Stimulated activated CD8-positive, alpha-beta memory T cell treated with anti-CD3 and anti-CD28 coated beads, Interleukin-4, amount 100 ng/mL, for 48 hours (primary cell): ENCODE data around the gene WSCD1.

Source experiments
- DNase-seq: peaks from one replicate; pipeline ENCODE4 v3.0.0-alpha.2; 2020

Gene WSCD1

GRCh38 chr17:6163612-6164333, 93.6 kb downstream of the WSCD1 start:
- no peak for DNase-seq

DNA sequence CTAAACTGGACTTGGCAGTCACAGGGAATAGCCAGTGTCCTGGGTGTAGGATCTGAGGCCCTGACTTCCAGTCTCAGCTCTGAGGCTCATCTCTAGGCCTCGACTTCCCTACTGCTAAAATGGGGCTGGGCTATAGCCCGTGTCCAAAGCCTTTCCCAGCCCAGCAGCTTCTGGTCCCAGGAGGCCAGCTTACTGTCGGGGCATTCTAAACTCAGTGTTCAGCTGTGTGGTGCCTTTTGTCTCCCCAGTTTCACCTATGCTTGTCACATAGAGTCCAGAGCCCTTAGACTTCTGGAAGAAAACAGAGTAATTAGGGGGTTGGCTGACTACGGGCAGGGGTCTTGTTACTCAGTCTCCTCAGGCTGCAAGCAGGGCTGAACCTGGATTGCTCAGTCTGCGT, 94.8 kb downstream of the WSCD1 start:
- no peak for DNase-seq

DNA sequence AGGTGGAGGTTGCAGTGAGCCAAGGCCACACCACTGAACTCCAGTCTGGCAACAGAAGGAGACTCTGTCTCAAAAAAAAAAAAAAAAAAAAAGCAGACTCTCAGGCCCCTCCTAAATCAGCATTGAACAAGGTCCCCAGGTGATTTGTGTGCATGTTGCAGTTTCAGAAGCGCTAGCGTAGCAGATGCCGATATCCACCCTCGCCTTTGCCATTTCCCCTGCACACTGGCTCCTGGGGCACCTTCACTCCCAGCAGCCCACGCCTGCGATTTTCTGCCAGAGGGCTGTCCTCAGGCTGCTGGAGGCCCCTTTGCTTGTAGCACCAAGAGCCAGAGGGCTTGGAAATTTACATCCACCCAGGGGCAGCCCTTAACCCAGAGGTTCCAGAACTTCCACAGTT, 95.6 kb downstream of the WSCD1 start:
- DNase-seq = no peak

DNA sequence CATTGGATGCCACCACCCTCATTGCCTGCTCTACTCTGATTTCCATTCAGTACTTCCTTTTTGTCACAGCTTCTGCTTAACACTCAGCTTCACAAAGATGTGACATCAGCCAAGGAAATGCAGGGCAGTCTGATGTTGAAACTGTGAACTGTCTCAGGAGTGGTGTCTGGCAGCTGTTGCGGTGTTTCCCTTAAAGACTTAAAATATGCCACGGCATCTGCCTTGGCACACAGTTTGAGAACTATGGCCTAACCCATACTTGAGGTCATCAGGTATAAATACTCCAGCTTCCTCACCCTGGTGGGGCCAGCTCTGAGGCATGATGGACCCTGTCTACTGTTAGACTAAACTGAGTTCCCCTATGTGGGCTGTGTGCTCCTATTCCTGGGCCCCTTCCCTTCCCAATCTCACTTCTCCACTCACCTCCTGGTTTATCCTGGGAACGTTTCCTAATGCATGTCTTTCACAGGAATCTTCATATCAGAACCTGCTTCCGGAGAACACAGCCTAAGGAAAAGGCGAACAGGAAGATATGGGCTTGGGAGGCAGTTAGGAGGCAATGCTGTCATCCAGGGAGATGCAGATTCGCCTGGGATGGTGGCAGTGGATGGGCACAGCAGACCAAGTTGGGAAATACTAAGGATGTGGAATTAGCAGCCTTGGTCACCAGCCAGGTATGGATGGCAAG, 96.5 kb downstream of the WSCD1 start:
- DNase-seq = no peak

DNA sequence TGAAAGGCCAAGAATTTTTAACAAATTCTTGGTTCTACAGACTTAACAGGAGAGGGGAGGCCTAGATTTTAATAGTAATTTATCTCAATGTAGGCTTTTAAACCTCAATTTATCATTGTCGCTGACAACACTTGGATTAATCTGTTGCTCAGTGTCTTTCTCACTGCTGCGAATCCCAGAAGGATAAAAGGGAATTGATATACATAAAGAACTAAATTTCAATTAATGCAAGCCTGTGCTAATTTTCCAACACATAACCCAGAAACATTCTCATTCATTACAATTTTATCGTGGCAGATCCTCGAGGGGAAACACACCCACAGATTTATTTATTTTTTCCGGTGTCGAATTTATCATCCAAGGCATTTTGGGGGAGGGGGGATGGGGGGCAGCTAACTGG, 98.1 kb downstream of the WSCD1 start:
- DNase-seq = no peak

GRCh38 chr17:6170349-6170748, 100.2 kb downstream of the WSCD1 start:
- no peak for DNase-seq

DNA sequence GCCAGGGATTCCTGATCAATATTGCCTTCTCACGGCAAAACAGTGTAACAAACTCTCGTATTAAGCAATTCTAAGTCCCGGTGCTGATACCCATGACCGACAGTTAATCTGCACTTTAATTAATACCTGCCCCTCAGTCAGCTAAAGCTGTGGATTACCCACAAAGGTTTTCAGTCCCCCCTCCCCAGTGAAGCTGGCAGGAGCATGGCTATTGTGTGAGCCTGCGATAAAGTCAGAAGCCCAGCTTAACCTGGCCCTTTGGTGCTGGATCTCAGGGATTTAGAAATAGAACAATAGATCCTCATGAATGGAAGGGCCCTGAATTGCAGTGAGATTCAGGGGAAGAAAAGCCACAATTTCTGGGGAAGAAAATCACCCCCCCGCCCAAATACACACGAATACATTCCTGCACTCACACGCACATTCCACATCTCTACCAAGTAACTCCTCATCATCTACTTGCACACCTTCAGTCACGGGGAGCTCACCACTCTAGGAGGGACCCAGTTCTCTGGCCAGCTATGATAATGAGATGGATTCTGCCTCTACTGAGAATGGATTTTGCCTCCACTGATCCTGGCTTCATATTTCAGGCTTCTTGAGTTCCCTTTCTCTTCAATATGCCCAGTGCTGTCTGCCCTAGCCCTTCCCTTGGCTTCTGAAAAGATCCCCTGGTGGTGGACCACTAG, 102.6 kb downstream of the WSCD1 start:
- DNase-seq = no peak

DNA sequence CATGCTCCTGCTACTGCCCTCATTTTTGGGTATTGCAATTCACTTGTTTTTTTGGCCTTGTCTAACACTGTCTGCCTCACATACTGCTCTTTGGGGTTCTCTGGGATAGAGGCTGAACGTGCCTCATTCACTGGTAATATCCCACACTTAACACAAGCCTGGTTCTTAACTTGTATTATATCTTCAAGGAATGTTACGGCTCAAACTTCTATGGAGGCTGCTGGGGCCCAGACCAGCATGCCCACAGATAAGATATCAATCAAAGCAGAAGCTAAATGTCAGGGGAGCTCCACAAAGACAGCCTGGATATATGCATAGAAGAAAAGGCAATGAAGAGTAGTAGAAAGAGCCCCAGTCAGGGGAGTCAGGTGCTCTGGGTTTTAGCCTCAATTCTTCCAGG, 103.5 kb downstream of the WSCD1 start:
- DNase-seq = no peak
